ENCODE data around the gene CAPRIN2. TPM values are rescaled to one million over a fixed set of nuclear protein-coding genes. Genes with fewer than 3 reads are reported as not detected.

The CAPRIN2 gene
- total and polyA plus RNA-seq, 2 of the 8 experiments (the other 6 are each of a cell fraction or from before 2014, with no cell fraction given) = 24.8 to 52.0 TPM

DNA sequence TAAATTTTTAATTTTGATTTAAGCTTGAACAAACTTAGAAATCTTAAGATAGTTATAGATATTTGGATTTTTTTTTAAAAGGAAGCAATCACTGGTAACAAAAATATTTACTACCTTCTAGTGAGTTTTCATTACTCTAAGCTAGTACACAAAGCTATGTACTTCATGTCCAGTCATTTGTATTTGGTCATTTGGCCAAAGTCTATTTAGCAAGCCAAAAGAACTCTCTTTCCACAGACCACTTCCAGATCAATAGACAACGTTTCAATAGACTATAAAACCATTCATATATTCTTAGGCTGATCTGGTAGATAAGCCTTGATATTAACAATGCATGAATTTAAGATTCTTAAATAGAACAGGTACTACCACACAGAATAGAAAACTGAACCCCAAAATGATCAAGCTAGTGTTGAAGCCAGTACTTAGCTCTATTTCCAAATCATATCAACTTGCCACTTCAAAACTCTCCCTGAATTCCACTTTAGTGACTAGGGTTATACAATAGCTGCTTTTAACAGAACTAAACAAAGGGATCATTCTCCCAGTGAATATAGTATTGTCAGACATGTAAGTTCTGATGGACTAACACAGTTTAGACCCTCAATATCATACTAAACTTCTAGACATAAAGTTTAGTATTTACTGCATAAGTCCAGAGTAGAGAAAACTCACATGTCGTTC, 21.7 kb downstream of the CAPRIN2 start:
- peaks cover 0 to 26% of the 10 kb centered on the region in 2 experiments; a peak in 2 of 4 replicates for H3K79me2 ChIP-seq (ENCODE audit: control insufficient read depth in 1 of 2, insufficient read depth in 2 of 2, low read length in 2 of 2)
- peaks cover 6 to 63% (median 18%) of the 10 kb centered on the region in 4 experiments for H3K36me3 ChIP-seq (ENCODE audit: control insufficient read depth in 2 of 4, insufficient read depth in 4 of 4, low read length in 3 of 4)
- no peak overlapping the region for H4K91ac ChIP-seq (replicated peaks; ENCODE audit: insufficient read length, low read length)
- no peak overlapping the region for H3K4ac ChIP-seq (replicated peaks; ENCODE audit: insufficient read length, low read depth, low read length)
- H3K18ac ChIP-seq (ENCODE audit: extremely low read depth, low read length) = no peak overlapping the region
- H3K56ac ChIP-seq (replicated peaks; ENCODE audit: insufficient read length, low read depth, low read length) = no peak overlapping the region
- H2BK120ac ChIP-seq (replicated peaks; ENCODE audit: low read depth, low read length) = no peak overlapping the region
- CTCF ChIA-PET (ENCODE audit: partially characterized antibody) = interaction anchor here (1.1 to 1.3 kb wide), 2 partner anchors 9 to 38 kb away, joined by 3 to 4 read pairs; partner anchors contain the start of gene IPO8
- no peak overlapping the region for H3K14ac ChIP-seq (ENCODE audit: insufficient read length)
- TF ChIP-seq CBX5 (IDR thresholded peaks at IDR 0.05; ENCODE audit: low read depth, low read length) (no peak), SP2 (IDR thresholded peaks at IDR 0.05; ENCODE audit: low read length) (no peak), BACH1 (IDR thresholded peaks at IDR 0.05; ENCODE audit: low read length) (no peak), TAF7 (optimal IDR thresholded peaks at IDR 0.05; ENCODE audit: borderline replicate concordance, low read depth, low read length) (no peak), FOSL1 (IDR thresholded peaks at IDR 0.05; ENCODE audit: insufficient read depth, low read depth, low read length) (no peak), E2F6 (IDR thresholded peaks at IDR 0.05) (no peak)
- no peaks in the 10 kb centered on the region for H3K9me3 ChIP-seq (ENCODE audit: insufficient read depth in 2 of 2, low read depth in 1 of 2, low read length in 1 of 2)
- H3K9ac ChIP-seq (replicated peaks in 1 of 4; ENCODE audit: extremely low read depth in 1 of 4, low read depth in 3 of 4, low read length in 3 of 4) = no peak overlapping the region
- H4K20me1 ChIP-seq (replicated peaks in 1 of 2; ENCODE audit: control insufficient read depth in 1 of 2, insufficient read depth in 2 of 2, low read length in 2 of 2) = peaks cover 0 to 1% of the 10 kb centered on the region in 2 experiments
- H3K4me2 ChIP-seq (ENCODE audit: insufficient read depth in 1 of 2, low read depth in 2 of 2, low read length in 2 of 2) = no peak overlapping the region
- no peak overlapping the region for H2BK12ac ChIP-seq (ENCODE audit: low read depth, low read length)
- DNase-seq (ENCODE audit: low read depth in 1 of 2, low spot score in 2 of 2) (no peak), FAIRE-seq (no peak)
- no peaks in the 10 kb centered on the region for H3K79me1 ChIP-seq (ENCODE audit: low read depth, low read length)
- no peak overlapping the region for H2BK5ac ChIP-seq (ENCODE audit: low read depth, low read length)
- H3K4me1 ChIP-seq (replicated peaks in 1 of 4; ENCODE audit: control insufficient read depth in 3 of 4, insufficient read depth in 4 of 4, low read length in 3 of 4) = no peaks in the 10 kb centered on the region
- POLR2A ChIA-PET (ENCODE audit: partially characterized antibody) = interaction anchor here (1.1 kb wide), 1 partner anchor 9 kb away, joined by 3 read pairs; no protein-coding TSS in a partner anchor
- H3K27ac ChIP-seq (ENCODE audit: low read depth, low read length) = no peak overlapping the region
- no peak overlapping the region for H4K5ac ChIP-seq (ENCODE audit: insufficient read length, low read depth, low read length)
- no peak overlapping the region for H4K8ac ChIP-seq (ENCODE audit: extremely low read depth, insufficient read depth, low read length)
- H3K4me3 ChIP-seq (ENCODE audit: extremely low read depth in 1 of 4, insufficient read depth in 2 of 4, low read depth in 3 of 4, low read length in 4 of 4) = no peak overlapping the region
- no peak overlapping the region for H2BK15ac ChIP-seq (ENCODE audit: low read length)
- WGBS, 2 experiments (ENCODE audit: extremely low coverage in 1 of 2, insufficient coverage in 1 of 2, insufficient read length in 1 of 2, insufficient replicate concordance in 2 of 2, low coverage in 1 of 2, low lambda C conversion rate in 2 of 2, missing lambda C conversion rate in 1 of 2) = 87% methylated on average over 2 of the region's 2 CpGs; no CpG with 5 or more reads in 1 of the 2 experiments
- H3K27me3 ChIP-seq (replicated peaks in 1 of 4; ENCODE audit: control insufficient read depth in 3 of 4, extremely low read depth in 1 of 4, insufficient read depth in 3 of 4, low read length in 3 of 4) = no peaks in the 10 kb centered on the region
- no peak overlapping the region for H3K23ac ChIP-seq (ENCODE audit: insufficient read length)
- no peak overlapping the region for H2AFZ ChIP-seq (ENCODE audit: low read length)
- H2AK5ac ChIP-seq (ENCODE audit: low read depth, low read length) = no peak overlapping the region
- H3K23me2 ChIP-seq (ENCODE audit: low read depth, low read length) = no peaks in the 10 kb centered on the region
- H2BK20ac ChIP-seq (ENCODE audit: low read length) = no peak overlapping the region

Measured in H1 (cell line).